Hematopoietic multipotent progenitor cell treated with erythropoietin and hydrocortisone succinate and interleukin-3 and kit ligand, for 17 days (in vitro differentiated cells): Measurements from ENCODE around the gene CDH10.

ENCODE experiments used
- DNase-seq: peaks from one replicate; pipeline ENCODE4 v3.0.0-alpha.2; 2015; ENCODE audit warnings: low spot score

The CDH10 gene

DNA sequence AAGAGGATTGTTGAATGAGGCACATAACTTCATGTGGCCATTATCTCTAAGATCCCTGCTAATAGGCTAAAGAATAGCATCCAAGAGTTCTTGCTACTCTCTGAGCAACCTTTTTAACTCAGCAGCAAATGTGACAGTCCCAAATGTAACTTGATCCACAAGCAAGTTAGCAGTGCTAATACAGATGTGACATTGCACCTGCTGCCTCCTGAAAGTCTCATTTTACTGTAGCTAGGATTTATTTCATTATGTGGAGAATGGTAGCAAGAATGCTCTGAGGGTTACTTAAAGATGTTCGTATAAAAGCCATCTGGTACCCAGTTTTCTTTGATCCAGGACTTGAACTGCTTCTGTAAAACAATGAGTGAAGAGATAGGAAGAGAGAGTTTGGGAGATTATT, 45.8 kb downstream of the CDH10 start:
- no peak for DNase-seq

DNA sequence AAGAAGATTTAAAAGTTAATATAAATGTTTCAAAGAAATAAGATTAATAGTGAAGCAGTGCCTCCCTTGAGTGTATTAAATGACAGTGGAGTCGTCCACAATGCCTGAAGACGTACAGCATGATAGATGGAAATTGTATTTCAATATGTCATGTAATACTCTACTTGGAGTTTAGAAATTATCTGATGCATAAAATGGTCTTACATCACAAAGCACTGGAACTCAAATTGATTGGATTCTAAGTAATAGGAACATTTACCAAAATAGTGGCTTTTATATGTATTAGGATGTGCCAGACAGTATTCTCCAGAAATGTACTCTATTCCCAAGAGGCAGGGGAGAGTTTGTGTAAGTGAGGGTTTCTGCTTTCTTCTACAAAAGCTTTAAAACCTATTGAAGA, 49.4 kb downstream of the CDH10 start:
- DNase-seq = no peak

DNA sequence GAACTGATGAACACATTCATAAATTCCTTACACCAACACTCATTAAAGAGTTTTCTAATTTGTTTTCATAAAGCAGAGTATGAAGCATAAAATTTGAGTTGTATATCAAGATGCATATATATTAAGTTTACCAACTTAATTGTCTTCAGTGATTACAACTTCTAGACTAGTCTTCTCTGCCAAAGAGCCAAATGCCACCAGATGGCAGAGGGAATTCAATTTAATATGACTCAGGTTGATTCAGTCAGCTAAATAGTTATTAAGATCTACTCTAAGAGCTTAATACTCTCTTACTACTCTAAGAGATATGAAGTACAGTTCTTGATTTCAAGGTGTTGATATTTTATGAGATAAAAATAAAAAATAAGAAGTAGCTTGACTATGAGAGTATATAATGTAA, 53.4 kb downstream of the CDH10 start:
- DNase-seq = no peak

DNA sequence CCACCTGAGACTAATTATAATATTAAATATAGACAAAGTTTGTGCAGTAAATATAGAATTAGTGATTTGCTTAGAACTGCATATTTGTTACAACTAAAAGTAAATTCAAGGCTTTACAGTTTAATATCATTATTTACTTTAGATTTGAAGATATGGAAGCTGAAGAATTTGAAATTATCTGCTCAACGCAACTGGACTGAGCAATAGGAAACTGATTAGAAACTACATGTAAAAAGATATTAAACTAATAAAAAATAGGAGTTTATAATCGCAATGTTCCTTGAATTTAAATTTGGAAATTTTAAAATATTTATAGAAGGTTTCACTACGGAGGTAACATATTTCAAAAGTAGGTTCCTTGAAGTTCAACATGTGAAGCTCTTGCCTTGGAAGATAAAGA, 55.2 kb downstream of the CDH10 start:
- no peak for DNase-seq

DNA sequence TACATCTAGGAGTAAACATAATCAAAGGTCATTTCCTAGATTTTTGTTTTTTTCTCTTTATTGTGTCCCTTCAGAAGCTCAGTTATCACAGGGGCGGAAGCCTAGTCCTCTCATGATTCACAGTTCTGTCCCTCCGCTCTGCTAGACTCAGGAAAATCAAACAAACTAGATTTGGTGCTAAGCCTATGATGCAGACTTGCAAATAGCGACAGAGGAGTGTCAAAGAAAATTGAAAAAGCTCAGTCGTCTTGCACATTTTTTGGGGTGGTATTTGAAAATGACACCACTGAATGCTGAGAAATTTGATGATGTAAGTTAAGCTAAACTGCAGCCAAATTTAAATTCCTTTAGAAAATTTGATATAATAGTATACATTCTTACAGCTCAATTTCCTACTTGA, 59.0 kb downstream of the CDH10 start:
- no peak for DNase-seq

DNA sequence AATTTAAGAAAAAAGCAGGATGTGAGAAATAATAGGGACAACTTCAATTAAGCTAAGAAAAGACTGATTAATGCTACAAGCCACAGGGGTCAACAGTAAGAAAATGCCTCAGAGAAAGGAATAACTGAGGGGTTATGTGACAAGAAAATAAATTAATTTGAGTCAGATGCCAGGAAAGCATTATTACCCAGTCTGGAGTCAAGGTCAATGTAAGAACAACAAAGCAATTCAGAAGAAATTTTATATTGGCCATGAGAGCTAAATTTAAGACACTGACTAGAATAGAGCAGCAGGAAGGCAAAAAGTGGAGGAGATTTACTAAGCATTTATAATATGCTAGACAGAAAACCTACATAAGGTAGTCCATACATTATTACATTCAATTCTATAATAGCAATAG, 73.5 kb downstream of the CDH10 start:
- DNase-seq = no peak

DNA sequence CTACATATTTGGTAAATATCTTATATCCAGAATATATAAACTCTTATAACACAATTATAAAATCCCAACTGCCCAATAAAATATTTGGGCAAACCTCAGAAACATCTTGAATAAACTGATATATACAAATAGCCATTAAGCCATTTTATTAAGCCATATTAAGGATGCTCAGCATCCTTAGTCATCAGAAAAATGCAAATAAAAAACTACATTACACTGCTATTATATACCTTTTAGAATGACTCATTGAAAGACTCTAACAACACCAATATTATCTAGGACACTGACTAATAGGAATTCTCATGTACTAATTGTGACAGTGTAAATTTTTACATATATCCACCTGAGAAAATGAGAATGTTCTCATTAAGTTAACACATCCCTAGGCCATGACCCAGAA, 77.8 kb downstream of the CDH10 start:
- no peak for DNase-seq

DNA sequence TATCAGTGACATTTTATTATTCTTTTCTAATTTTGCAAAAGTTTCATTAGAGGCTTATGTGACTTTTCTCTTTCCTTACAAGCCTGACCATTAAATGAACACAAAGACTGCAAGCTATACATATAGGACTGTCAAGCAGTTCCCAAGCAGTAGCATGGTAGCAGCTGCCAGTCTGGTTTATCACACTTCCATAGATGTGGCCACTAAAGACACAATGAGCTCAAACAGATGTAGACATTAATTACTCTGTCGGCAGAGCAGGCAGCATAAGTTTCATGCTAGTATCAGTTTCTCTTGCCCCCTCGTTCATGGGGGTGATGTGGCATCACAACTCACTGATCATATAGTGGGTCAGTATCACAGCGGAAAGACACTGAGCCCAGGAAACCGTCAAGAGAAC, 89.5 kb downstream of the CDH10 start:
- DNase-seq = no peak

DNA sequence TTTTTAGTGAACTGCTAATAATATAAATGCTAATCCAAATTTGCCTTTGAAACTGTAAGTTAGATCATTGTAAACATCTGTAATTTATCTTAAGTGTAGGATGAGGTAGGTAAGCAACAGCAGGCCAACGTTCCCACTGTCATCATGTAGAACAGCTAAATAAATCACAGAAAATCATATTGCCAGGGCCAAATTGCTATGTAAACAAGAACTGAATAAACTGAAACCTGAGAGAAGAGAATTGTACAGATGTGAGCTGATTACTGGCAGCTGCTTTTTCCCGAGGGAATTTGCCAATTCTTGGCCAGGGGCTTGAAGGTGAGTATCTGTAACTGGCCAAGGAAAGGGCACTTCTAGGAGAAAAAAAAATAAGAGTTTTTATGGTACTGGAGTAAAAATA, 97.6 kb downstream of the CDH10 start:
- DNase-seq = no peak

DNA sequence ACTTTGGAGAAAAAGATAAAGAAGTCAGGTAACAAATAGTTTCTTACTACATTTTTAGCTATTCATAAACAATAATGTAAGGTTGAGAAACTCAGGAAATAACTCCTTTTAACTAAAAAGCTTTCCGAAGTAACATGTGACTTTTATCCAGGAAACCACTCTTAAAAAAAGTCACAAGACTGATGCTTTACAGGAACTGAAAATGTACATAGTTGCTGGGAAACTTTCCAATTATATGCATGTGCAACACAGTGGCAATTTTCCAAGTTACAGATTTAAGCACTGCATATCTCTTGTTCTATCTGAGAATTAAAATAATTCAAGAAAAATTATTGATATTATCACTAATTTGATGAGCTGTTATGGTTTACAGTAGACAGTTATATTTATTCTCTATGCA, 105.2 kb downstream of the CDH10 start:
- DNase-seq = no peak

DNA sequence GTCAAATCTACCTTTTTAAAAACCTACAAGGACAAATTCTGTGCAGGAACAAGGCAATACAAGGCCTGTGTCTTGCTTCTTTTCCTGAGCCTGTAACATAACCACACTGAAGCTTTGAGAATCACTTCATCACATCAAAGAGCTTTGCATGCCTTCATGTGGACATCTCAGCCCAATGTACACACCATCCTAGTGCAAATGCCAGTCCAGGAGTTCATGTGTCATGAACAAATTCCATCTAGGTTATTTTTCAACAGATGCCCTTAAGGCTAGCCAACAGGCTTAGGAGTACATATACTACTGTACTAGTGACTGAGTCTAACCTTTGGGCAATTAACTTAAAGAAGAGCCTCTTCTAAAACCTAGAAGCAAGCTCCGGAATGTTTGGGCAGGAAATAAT, 106.4 kb downstream of the CDH10 start:
- DNase-seq = no peak

DNA sequence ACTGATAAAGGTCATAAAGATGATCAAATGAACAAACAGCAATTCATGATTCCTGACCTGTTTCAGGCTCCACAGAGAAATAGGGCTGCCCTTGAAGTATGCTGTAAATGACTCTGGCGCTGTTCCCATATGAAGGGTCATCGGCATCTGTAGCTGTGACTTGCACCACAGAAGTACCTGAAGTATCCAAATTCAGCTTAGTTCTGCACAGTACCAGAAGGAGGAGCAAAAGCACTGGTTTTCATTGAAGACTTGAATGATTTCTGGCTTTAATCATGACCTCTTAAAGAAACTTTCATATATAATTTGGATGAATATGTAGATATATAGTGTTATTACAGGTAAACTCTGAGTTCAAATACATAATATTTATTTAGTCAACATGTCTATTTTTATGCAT, 109.1 kb downstream of the CDH10 start:
- DNase-seq = no peak

DNA sequence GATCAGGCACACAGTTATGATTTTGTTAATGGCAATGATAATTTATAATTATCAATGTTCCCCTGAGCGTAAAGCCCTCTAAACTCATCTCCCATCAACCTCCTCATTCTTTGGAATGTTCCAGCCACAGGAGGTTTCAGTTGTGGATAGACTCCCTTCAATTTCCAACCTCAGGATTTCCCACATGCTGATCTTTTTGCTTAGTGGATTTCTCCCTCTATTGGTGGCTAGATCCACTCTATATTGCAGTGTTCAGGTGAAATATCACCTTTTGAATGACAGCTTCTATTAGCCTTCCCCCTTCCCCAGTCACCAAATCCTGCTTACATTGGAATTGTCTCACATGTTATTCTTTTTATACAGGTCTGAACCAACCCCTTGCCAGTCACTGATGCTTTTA, 113.9 kb downstream of the CDH10 start:
- DNase-seq = no peak

DNA sequence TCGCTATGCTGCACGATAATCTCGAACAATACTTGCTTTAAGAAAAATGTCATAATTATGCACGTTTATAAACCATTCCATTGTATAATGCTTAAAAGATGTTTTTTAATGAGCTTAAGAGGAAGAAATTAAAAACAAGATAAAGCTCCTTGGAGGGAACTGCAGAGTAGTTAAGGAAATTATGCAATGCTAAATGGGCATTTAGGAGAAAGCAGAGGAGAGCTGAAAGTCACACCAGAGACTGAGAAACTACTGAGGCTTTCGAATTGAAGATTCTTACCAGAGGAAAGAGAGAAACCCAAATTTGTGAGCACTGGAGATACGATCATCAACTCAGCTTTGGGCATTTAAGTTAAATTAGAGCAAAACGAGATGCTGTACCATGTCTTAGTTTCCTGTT, 119.4 kb downstream of the CDH10 start:
- no peak for DNase-seq

DNA sequence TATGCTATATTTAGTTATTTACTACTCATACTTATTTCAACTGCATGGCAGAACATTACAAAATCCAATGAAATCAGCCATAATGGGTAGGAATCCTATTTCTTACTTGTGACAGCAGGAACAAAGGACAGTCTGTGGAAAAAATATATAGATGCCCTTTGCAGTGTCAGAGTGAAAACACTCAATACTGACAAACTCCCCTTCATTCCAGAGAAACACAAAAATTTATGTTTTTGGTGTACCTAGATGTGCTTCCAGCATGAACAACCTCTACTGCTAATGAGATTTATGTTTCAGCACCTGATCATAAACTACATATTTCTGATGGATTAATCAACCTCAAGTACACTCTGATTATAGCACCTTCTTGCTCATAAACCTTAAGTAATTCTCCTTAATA, 132.4 kb downstream of the CDH10 start:
- DNase-seq = no peak

DNA sequence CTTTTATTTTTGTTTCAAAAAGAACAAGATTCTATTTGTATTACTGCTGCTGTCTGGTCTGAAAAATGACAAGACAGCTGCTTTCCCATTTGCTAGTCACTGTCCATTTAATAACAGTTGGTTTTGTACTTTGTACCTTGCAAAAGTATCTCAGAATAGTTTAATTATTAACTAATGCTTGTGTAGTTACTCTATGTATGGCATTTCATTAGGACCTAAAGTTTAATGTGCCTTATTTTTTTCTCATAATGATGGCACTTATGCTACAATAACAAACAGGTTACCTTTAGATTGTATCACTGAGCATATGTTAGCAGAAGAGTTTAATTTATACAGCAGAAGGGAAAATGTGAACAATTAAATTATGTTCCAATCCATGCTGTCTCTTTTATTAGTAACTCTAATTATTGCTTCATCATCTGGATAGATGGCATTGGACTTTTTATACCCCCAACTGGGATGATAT, 134.2 kb downstream of the CDH10 start:
- no peak for DNase-seq

DNA sequence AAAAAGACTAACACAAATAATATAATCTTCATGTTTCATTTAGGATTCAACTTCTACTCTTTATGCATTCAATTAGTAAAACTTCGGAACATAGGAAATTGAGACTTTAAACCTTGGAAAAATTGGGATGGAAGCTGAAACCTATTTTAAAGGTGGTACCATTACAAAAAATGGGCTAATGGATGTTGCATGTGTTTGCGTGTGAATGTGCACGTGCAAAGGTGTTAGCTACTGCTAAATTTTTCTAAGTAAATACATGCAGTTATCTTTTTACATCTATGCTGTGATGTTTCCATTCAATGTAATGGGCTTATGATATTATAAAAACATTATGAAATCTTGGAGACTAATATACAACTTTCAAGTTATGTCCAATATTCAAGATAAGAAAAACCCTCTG, 134.8 kb downstream of the CDH10 start:
- DNase-seq = no peak

DNA sequence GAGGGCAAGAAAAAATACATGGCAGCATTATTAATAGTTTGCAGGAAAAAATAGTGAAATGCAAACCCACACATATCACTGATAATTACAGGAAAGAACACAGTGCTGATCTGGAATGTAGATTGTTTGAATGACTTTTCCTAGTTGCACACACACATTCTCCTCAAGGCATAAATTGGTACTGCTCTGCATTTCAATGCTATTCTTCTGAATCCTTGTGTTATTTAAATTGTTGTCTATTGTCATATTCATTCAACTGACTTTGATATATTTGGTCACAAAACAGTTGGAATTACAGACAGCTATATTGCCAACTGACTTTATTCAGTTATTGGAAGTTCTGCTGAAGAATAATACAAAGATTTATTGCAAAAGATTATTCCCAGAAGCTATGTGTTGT, 139.5 kb downstream of the CDH10 start:
- no peak for DNase-seq

DNA sequence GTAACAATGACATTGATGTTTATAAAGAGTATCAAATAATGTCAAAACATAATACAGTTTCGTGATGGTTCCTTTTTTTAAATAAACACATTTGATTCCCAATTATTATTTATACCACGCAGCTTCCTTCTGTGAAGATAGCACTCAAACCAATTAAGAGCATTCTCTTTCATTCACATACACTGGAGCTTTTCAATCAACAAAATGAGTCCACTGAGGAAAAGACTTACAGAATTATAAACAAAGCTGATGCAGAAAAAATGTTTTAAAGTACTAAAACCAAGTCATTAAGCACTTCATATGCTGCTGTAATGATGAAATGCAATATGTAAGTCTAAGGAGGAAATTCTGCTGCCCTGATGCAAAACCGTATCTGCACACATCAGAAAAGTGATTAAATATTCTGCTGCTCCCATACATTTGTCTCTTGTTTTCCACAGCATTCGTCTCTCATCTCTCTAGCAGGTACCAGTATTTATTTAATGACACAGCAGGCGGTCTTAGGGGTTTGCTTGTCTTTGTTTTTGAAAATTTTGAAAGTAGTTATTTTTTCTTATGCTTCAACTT, 147.1 kb downstream of the CDH10 start:
- no peak for DNase-seq

DNA sequence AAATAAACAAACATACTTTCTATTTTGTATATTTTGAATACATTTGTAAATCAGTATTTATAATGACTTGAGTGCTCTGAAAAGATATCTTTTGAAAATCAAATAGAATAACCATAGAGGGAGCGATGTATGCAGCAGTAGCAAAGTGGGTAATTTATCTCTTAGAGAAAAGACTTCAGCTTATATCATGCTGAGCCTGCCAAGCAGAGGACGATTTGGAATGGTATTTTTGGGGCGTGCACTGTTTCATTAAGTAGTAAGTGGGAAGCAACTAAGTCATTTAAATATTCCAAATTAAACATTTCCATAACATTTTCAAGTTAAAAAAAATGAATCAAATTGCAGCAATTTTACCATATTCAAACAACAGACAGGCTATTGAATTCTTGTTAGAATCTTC, 147.6 kb downstream of the CDH10 start:
- DNase-seq = no peak

DNA sequence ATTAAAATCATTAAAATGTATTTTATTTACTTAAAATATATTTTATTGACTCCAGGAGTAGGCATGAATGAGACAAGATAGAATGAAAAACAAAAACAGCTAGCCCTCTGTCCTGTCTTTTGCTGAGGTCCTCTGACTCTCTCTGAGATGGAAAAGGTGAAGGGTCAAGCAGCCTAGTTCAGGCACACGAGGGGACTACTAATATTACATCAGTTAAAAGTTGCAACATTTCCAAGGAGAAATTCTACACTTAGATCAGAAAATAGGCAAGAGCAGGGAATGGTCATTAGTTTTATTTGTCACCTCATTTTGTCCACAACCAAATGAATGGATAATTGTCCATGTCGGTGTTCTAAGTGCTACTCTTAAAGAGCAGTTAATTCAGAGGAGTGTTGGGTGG, 148.5 kb downstream of the CDH10 start:
- no peak for DNase-seq

DNA sequence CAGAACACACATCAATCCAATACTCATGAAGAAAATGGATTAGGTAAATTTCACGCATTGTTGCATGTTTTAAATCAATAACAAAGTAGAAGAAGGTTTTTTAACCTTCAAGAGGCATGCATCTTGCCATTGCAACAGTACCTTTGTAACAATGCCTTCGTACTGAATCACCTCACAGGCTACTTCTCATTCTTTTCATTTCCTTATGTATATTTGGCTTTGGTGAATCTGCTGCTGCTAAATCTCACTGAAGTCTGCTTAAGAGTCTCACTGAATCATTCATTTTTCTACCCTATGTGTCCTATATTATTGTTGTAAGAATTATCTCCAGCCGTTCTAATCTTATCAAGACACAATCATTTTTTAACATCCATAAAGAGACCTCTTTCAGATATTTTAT, 152.5 kb downstream of the CDH10 start:
- no peak for DNase-seq

DNA sequence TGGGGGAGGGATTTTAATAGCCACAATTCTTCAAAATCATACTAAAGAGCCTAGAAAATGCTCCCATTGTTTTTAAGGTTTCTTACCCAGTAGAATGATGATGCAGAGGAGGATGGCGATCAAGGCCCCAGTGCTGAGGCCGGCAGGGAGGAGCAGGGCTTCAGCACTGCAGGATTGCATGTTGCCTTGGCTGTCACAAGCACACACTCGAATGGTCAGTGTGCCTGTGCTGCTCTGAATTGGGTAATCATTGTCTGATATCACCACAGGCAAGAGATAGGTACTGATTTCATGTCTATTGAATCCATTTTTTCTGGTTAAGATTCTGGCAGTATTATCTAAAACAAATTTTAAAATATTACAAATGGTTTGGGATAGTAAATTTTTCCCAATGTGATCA, 153.3 kb downstream of the CDH10 start:
- no peak for DNase-seq

DNA sequence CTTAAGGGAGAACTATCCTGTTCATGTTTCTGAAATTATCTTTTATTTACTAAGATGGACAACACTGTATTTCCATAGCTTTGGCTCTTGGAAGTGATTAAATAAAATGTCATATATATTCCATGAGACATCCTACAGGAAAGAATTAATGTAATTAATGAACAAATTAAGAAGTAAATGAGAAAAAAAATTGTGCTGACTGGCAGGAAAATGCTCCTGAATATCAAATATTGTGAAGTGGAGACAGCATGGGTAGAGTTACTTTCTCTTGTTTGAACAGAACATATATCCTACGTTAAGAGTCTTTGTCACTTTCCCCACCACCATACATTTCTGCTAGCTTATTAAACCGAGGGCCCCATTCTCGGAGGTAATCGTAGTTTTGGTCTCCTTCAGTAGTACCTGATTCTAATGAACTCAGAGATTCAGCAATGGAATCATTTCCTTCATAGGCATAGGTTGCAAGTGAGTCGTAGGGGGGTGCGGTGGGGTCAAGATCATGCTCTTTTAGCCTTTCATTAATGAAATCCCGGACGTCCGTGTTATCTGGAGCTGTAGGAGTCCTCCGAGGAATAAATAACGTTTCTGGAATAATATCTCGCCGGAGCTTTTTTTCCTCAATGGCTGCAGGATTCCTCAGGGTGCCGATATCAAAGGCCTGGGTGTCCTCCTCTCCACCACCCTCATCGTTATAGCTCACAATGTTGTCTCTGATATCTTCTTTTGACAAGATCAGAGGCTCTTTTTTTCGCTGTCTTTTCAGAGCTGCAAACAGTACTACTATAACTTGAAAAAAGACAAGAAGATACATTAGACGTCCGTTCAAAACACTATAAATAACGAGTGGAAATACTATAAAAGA, 157.2 kb downstream of the CDH10 start:
- DNase-seq = no peak
